Myocyte (in vitro differentiated cells): Measurements from ENCODE around the gene JARID2. TPM values are rescaled to one million over a fixed set of nuclear protein-coding genes. Genes with fewer than 3 reads are reported as not detected.
"Not testable (repeated sequence)": the region's sequence is repeated elsewhere in the genome, so short reads cannot be mapped to it uniquely, and the experiment has no call there.

Source experiments
- DNase-seq: peaks from one replicate; pipeline ENCODE4 v3.0.0-alpha.2; 2012; ENCODE audit warnings: low read depth
- total RNA-seq: library from RNA; depleted of rRNA; stranded (reverse); fragments of >200 nt; gene quantifications from 2 replicates; pipeline ENCODE4 v1.2.3, GENCODE V29; 2014

JARID2 gene
- total RNA-seq, 1 donor from 2014 or later, result 10.1 TPM

DNA sequence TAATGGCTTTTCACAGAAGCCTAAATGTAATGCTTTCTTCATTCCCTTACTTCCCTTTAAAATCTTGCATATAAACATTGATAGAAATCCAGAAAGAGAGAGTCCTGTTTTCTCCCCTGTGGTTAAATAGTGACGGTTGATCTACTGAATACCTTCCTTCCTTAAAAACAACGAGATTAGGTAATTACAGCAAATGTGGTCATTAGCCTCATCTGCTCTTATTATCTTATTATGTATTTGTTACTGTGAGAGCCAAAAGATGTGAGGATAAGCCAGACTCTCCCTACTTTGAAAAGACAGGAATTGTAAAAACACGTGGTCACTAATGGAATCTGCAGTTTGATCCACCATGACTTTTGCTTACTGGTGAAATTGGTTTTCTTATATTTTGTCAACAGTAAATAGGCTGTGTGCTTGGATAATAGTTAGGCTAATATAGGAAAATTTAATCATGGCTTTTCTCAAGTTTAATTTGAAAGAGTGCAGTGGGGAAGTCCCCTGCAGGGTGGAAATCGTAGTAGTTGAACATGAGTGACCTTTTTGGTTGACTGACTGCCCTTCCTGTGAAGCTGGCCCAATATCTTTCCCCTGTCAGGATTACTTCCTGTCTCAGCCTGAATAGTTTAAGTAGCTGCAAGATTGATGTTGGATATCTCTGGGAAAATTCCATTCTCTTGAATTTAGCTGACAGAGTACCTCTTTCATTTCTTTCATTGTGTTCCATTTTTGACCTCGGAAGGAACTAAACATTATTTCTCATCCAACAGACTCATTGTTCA is 62.8 kb downstream of the JARID2 start:
- no peak for DNase-seq

DNA sequence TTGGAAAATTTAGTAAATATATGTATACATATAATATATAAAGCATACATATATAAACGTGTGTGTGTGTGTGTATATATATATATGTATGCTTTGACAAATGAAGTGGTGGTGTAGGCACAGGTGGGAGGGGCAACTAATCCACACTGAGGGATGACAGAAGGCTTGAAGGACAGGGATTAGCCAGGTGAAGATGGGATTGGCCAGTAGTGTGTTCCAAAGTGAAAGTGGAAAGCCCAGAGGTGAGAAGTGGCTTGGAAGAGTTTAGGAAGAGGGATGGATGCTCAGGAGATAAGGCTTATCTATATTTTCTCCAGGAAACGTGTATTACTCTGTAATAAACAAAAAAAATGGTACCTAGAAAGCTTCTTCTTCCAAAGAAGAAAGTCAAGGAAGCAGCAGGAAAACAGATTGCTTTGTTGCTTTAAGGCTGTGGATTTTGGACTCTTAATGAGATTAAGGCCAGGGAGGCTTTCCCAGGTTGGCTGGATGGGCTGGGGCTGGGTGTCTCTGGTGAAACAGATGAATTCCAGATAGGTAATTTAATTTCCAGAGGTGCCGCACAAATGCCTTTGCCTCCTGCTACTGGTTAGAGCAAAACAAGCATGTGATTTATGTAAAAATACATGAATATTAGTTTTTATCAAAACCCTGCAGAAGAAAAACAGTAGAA is 63.9 kb downstream of the JARID2 start:
- no peak for DNase-seq

DNA sequence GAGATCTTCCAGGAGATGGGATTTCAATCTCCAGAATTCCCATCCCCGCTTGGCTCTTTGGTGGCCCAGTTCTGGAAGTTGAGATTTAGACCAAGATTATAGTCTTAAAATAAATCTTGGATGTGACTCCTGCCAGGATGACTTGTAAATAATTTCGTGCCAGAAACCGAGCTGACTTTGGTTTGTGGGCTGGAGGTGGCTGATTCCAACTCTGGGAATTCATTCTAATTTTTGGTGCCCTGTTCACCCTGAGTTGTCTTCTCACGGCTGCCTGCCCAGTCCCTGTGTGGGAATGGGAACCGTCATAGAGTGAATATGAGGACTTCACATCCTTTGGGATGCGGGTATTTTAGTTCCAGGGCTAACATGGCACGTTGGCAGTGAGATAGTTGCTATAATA is 64.8 kb downstream of the JARID2 start:
- DNase-seq, result peak; percentile 55

DNA sequence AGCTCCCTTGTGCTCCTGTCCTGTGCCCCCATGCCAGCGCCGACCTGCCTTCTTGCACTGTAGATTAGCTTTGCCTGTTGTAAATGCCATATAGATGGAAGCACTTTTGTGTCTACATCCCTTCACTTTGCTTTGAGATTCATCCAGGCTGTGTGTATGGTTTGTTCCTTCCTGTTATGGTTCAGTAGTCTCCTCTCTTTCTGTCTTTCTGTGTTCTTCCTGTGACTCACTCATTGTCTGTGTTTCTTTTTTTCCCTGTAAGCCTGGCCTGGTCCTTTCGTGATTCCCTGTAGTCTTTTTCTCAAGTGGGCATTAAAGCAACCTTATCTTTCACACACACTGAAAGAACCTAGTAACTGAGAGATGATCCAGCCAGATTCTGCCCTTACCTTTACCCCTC is 66.6 kb downstream of the JARID2 start:
- DNase-seq, result no peak

DNA sequence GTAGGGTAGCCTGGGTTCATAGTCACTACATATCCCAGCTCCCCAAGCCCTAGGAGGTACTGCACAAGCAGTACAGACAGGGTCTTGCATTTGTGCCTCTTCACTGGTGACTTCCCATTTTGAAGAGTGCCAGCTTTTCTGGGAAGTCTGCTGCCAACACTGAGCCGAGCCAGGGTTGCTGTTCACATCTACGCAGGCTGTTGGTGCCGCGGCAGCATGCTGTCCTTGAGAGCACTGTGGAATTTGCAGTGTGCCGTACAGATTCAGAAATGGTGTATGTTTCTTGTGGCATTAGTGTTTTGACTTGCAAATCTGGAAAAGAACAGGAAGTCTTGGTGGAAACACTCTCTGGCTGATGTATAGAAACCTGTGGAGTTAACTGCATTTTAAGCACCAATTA is 67.5 kb downstream of the JARID2 start:
- no peak for DNase-seq

DNA sequence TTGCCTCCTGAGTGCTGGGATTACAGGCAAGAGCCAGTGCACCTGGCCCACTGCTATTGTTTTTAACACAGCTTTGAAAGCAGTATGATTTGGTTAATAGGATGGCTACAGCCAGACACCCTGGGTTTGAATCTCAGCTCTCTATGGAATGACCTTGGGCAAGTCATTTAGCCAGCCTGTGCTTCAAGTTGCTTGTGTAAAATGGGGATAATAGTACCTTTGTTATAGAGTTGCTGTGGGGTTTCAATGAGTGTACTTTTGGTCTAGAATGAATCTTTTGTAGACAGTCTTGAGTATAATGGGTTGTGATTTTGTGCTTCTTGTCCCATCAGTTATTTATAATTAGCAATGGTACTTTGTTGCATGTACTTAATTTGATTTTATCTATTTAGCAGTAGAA is 70.9 kb downstream of the JARID2 start:
- no peak for DNase-seq

DNA sequence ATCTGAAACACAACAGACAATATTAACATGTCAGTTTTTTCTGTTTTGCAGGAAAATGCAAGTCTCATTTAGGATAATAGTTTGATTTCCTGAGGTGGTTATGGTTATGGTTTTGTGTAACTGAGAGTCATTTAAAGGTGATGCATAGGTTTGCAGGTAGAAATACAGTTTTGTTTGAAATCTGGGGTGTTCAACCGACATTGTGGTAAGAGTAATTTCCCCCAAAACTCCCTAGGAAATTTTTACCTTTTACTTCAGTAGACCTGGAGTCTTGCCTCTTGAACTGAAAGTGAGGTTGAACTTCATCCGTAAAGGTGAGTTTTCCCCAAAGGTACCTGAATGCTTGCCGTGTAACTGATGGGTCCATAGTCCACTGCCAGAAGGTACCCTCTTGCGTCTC is 71.4 kb downstream of the JARID2 start:
- DNase-seq, result no peak

DNA sequence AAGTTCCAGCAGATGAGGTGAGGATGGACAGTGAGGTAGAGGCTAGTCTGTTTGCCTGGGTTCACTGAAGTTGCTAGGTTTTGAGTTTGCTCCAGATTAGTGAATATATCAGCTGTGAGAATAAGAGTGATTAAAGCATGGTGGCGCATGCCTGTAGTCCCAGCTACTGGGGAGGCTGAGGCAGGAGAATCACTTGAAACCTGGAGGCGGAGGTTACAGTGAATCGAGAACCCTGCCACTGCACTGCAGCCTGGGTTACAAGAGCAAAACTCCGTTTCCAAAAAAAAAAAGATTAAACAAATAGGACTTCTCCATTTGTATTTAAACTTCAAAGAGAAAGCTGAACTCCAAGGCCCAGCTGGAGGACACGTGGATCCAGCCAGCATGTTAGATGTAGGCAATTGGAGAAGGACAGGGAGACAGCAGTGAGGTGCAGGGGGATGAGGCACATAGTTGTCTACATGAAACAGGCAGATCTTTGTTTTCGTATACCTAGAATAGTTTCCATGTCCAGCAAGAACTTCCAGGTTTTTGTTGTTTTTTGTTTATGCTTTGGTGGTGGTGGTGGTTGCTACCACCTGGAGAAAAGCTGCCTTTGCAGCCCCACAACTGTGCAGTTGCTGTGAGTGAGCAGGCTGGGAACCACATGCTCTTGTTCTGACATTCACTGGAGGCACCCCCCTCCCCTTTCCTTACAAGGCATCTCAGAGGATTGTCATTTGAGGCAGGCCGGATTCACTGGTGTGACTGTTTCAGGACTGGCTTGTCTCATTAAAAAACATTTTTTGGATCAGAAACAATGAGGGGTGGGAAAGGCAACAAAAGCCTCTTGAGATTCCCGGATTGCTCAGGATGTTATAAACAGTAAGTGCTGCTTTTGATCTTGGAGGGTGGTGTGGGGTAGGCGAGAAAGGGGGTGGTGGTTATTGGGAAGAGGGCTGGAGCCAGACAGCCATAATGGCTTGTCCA is 72.3 kb downstream of the JARID2 start:
- peak; percentile 50 for DNase-seq

DNA sequence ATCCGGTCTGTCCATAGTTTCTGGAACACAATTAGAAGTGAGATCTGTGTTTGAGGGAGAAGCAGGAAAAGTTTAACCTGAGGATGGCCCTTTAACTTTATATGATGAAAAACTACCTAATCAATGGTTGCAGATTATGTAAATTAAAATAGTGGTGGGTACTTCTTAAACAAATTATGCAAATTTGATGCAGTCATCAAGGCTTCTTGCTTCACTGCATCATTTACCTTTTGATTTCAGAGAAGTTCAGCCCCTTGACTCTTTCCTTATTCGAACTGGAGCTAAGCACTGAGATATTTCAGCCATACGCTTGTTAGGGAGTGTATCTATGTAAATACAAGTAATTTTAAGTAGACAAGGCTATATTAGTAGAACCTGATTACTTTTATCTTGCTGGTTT is 73.8 kb downstream of the JARID2 start:
- DNase-seq, result no peak

DNA sequence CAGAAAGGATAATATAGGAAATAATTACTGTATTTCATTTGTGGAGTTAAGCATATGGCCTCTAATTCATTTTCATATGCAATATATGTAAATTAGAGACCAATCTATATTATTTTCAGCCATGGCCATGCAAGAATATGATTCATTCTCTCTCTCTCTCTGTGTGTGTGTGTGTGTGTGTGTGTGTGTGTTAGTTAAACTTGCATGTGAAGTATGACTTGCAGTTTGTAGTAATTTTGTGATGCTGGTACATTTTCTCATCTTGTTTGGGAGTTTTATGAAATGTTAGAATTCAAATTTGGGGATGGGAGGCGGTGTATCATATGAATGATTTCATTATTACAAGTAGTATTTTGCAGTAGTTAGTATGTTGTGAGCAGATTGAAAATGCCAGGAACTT is 74.8 kb downstream of the JARID2 start:
- no peak for DNase-seq

DNA sequence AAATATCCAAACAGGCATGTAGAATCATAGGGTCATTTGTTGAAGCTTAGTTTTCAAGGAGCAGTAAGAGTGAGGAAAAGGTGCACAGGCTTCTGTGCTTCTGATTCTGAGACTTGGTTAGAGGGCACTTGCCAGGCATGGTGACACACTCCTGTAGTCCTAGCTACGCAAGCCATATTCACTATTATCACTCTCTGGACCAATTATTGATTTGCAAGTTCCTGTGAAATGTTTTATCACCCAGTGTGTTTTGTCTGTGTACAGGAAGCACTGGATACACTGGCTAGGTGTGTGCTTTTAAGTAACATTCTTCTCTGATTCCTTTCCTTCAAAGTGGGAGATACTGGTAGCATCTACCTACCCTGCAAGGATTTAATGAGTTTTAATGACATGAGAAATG is 76.3 kb downstream of the JARID2 start:
- no peak for DNase-seq

DNA sequence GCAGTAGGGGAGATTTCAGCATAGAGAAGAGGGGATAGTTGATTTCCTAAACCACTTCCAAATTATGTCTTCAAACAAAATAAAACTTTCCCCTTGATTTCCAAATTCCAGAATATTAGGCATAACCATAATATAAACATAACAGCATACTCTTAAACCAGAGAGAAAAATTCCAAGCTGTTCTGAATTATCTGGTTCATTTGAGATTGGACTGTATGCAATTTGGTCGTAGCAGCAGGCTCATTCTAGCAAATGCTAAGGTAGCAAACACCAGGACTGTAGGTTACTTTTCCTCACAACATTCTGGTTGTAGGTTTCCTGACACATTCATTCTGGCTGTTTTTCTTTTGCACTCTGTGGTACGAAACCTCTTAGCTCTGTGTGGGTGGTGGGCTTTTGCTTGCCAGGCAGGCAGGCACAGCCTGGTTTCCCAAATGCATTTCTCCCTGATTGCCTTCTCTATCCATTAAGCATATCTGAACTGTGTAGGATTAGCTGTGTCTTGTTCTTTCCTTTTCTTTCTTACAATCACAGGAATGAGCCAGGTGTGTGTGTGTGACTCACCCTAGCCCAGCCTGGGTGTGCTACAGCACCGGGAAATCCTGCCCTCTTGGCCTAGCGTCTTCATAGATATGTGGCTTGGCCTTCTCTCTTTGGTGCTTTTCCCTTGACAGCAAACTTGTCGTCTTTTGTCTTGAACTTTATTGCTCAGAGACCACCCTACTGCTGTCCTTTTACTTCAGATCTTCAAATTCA is 77.1 kb downstream of the JARID2 start:
- no peak for DNase-seq

DNA sequence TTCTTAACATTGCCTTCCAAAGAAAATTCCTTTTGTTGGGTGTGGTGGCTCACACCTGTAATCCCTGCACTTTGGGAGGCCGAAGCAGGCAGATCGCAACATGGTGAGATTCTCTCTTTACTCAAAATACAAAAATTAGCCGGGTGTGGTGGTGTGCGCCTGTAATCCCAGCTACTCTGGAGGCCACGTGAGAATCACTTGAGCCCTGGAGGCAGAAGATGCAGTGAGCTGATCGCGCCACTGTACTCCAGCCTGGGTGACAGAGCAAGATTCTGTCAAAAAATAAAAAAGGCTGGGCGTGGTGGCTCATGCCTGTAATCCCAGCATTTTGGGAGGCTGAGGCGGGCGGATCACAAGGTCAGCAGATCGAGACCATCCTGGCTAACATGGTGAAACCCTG is 77.7 kb downstream of the JARID2 start:
- DNase-seq, result not testable (repeated sequence)

DNA sequence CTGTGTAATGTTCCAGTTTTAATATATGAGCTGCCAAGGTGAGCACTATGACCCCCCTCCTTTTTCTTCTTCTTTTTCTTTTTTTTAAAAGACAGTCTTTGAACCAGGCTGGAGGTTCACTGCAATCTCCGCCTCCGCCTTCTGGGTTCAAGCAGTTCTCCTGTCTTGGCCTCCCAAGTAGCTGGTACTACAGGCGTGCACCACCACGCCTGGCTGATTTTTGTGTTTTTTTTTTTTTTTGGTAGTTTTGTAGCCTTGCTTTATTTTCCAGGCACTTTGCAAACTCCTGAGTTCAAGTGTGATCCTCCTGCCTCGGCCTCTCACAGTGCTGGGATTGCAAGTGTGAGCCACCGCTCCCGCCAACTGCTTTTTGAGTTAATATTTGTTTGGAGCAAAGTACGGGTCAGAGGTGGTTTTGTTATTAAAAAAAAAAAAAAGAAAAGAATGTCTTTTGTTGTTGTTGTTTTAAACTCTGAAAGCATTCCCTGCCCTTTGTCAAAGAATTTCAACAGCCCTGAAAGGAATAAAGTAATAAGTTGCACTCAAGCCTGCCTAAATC is 78.6 kb downstream of the JARID2 start:
- DNase-seq, result no peak

DNA sequence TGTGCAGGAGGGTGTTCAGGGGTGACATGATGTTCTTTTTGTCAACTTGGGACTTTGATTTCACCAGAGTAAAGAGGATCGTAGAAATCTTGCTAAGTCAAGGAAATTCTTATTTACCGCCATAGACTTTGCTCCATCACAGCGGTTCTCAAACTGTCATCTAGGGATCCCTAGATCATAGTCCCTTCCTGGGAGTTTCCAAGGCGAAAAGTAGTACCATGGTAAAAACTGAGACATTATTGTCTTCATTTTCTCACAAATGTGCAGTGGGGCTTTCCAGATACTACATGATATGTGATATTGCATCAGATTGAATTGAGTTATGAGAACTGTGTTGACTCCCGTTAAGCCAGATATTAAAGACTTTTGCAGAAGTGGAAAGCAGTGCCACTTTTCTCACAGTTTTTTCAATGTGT is 79.7 kb downstream of the JARID2 start:
- DNase-seq, result no peak

DNA sequence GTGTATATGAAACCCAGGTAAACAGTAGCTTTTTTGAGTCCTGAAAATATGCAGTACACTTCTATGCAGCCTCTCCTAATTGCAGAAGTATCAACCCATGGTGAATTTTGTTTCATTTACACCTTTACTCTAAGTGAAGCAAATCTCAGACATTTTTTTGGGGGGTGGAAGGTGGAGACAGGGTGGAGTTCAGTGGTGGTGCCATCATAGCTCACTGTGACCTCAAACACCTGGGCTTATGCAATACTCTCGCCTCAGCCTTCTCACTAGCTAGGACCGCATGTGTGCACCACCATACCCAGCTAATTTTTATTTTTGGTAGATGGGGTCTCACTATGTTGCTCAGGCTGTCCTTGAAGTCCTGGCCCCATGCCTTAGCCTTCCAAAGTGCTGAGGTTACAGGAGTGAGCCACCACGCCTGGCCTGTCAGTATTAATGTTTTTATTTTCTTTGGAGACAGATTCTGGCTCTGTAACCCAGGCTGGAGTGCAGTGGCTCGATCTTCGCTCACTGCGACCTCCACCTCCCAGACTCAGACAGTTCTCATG is 80.3 kb downstream of the JARID2 start:
- no peak for DNase-seq

DNA sequence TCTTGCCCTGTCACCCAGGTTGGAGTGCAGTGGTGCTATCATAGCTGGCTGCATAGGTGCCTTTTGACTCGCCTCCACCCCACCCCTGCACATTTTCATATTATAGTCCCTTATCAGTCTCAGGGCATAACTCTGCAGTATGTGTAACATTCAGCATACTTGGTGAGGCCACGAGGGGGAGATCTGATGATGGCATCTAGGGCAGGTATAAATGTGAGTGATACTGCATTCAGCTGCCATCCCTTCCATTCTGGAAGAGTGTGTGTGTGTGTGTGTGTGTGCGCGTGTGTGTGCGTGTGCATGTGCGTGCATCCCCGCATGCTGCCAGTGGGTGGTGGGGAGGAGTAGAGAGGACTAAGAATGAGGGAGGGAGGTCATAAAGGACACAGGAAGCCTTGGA is 81.4 kb downstream of the JARID2 start:
- DNase-seq, result no peak

DNA sequence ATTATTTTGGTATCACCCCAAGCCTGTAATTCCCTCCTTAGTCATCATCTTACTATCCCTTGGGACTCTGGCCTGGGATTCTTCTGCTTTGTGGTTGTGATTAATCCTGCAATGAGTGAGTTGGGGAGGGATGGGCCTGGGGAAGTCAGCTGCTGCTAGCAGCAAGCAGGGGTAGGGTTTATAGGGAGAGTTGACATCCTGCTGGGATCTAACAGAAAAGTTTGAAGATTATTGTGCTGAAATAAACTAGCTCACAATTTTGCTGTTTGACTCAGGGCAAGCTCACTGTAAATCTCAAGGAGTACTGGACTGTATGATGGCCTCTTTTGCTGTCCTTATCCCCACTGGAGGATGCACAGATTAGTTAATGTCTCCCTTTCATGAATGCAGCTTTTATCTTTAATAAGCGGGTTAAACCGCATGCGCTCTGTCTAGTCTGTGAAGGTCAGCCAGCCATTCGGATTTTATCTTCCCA is 83.4 kb downstream of the JARID2 start:
- peak; percentile 98 for DNase-seq

DNA sequence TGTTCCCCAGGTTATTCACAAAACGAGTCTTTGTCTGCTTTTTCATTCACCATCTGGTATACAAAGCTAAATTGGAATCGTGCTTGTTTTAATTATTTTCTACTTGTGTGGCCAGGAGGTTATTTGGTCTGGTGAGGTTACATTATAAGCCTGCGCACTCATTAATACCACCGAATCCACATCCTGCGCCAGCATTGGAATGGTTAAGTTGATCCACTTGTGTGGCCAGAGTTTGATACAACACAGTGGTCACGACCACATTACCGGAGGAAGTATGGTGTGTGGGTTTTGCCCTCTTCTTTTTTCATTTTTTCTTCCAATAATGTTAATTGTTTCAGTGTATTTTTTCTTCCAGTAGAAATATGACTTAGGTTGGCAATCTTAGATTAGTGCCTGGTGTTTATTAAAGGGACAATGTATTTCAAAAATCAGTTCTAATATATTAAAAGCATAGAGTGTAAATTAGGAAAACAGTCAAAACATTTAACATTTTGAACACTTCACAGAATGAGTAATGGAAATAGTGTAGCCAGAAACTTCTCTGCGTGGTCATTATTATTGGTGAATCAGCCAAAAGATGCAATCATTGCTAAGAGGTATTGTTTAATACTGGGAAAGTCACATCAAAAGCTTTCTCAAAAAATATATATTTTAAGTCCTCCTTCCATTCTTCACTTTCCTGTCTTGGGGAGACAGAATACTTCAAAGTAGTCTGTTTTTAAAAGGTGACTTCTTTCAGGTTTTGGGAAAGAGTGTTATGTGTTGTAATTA is 84.5 kb downstream of the JARID2 start:
- no peak for DNase-seq

DNA sequence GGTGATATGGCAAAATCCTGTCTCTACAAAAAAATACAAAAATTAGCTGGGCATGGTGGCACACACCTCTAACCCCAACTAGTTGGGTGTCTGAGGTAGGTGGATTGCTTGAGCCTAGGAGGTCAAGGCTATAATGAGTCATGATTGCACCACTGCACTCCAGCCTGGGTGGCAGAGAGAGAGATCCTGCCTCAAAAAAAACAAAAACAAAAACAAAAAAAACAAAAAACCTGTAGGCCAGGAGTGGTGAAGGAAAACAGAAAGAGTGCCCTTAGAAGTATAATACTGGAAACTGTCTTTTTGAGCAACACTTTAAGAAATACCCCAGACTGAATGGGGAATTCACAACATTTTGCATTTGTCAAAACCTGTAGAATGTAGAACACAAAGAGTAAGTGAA is 85.3 kb downstream of the JARID2 start:
- DNase-seq, result no peak
